ENCODE results near the gene KBTBD7. TPM values are rescaled to one million over a fixed set of nuclear protein-coding genes. Genes with fewer than 3 reads are reported as not detected.

Gene KBTBD7
- 2.2 to 3.0 TPM (median 2.5 TPM) in 5 replicates for total RNA-seq (2022; extraction: Qiagen RNA extraction)

DNA sequence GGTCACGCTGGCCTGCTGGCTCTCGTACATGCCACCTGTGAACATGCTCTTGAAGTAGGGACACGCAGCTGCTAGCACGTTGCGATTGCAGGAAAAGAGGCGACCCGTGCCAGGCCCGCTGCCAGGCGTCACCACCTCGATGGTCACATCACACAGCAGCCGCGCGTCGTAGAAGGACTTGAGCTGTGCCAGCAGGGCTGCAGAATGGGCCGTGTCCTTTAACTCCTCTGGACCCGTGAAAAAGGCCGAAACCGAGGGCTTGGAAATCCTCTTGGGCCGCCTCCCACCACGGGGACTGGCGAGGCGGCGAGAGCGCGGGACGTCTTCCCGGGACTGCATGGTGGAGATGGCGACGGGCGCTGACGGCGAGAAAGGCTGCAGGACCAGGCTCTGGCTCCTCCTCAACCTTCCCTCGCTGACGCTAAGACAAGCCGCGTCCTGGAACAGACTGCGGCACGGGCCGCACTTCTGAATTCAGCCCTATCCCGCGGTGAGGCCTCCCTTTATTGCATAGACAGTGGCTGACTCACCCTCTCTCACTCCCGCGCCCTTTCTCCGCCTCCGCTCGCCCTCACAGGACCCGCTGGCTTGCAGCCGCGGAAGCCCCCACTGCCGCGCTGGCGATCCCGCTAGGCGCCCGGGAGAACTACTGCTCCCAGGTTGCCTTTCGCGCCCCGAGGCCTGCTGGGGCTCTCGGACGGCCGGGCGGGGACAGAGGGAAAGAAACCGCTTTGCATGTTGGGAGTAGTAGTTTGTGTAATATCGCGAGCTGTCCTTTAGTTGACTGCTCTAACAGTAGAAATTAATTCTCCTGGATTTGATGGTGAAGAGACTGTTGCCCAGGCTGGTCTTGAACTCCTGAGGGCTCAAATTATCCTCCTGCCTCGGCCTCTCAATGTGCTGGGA lies at the start of gene KBTBD7:
KBTBD7 (minus strand) TSS at position 651 of the 906 bp plus-strand sequence; CDS start at position 339, 312 bp downstream.

Other genes with a start within 250 kb of the KBTBD7 start
- gene ELF1, start 175.3 kb downstream of the KBTBD7 start, total RNA-seq (2022; extraction: Qiagen RNA extraction): 32.2 to 47.4 TPM (median 37.0 TPM) in 5 replicates
- 7.8 to 9.5 TPM (median 8.0 TPM) in 5 replicates for gene WBP4, start 133.1 kb downstream of the KBTBD7 start, total RNA-seq (2022; extraction: Qiagen RNA extraction)
- 4.5 to 5.8 TPM (median 5.0 TPM) in 5 replicates for gene KBTBD6, start 61.8 kb downstream of the KBTBD7 start, total RNA-seq (2022; extraction: Qiagen RNA extraction)
- 4.9 to 6.6 TPM (median 5.8 TPM) in 5 replicates for gene MTRF1, start 69.0 kb upstream of the KBTBD7 start, total RNA-seq (2022; extraction: Qiagen RNA extraction)
- 6.2 to 8.6 TPM (median 8.0 TPM) in 5 replicates for gene NAA16, start 116.7 kb upstream of the KBTBD7 start, total RNA-seq (2022; extraction: Qiagen RNA extraction)